ENCODE measurements around the gene LRP3.
"Not testable (repeated sequence)": the region's sequence is repeated elsewhere in the genome, so short reads cannot be mapped to it uniquely, and the experiment has no call there.

Gene LRP3

DNA sequence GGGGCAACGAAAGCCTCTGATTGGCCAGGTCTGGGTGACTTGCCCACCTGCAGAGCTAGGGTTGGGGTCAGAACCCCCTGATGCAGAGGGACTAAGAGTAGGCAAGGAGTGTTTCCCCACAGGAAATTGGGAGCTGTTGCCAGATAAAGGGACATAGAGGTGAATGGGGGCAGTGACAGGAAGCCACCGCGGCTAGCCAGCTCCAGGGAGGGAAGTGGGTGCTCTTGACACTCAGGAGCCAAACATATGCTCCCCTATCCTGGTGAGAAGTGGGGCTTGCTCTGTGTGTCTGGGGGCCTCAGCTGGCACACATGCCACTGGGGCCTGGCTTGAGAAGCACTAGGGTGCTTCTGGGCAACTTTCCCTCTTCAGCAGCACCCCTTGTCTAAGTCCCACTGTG, 36.2 kb upstream of the LRP3 start:
- no peaks in the 10 kb centered on the region for H3K9me3 ChIP-seq (ENCODE audit: insufficient read depth, low read length)
- H3K9ac ChIP-seq (ENCODE audit: insufficient read length, low read depth) = no peak overlapping the region
- TF ChIP-seq ZNF274 (IDR thresholded peaks at IDR 0.05; ENCODE audit: low read depth, low read length) = no peak
- no peak for TF ChIP-seq YY1 (IDR thresholded peaks at IDR 0.05; ENCODE audit: insufficient read depth, insufficient read length)
- TF ChIP-seq SUZ12 (IDR thresholded peaks at IDR 0.05; ENCODE audit: extremely low read depth, insufficient read depth, insufficient read length) = no peak
- no peak for DNase-seq (ENCODE audit: low read depth, low spot score)
- H3K4me1 ChIP-seq (ENCODE audit: insufficient read depth, insufficient read length) = no peaks in the 10 kb centered on the region
- no peaks in the 10 kb centered on the region for H3K27me3 ChIP-seq (ENCODE audit: insufficient read depth, insufficient read length)
- no peak overlapping the region for H3K4me3 ChIP-seq (ENCODE audit: insufficient read length, low read depth)
- H3K36me3 ChIP-seq (ENCODE audit: insufficient read depth, insufficient read length, low read length) = no peaks in the 10 kb centered on the region

DNA sequence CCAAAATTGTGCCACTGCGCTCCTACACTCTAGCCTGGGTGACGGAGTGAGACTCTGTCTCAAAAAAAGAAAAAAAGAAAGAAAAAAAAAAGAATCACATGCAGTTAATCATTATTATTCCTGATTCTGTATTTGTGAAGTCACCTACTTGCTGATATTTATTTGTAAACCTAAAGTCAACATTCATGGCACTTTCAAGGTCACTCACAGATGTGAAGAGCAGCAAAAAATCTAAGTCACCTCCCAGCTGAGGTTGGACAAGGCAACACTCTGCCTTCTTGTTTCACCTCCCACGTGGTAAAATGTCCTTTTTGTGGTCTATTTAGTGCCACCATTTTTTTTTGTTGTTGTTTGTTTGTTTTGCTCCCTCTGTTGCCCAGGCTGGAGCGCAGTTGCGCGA, 35.8 kb upstream of the LRP3 start:
- no peak for DNase-seq (ENCODE audit: low read depth, low spot score)
- TF ChIP-seq YY1 (IDR thresholded peaks at IDR 0.05; ENCODE audit: insufficient read depth, insufficient read length) (no peak), SUZ12 (IDR thresholded peaks at IDR 0.05; ENCODE audit: extremely low read depth, insufficient read depth, insufficient read length) (no peak), ZNF274 (IDR thresholded peaks at IDR 0.05; ENCODE audit: low read depth, low read length) (no peak)
- no peaks in the 10 kb centered on the region for H3K9me3 ChIP-seq (ENCODE audit: insufficient read depth, low read length)
- no peak overlapping the region for H3K4me3 ChIP-seq (ENCODE audit: insufficient read length, low read depth)
- no peaks in the 10 kb centered on the region for H3K4me1 ChIP-seq (ENCODE audit: insufficient read depth, insufficient read length)
- no peaks in the 10 kb centered on the region for H3K27me3 ChIP-seq (ENCODE audit: insufficient read depth, insufficient read length)
- no peaks in the 10 kb centered on the region for H3K36me3 ChIP-seq (ENCODE audit: insufficient read depth, insufficient read length, low read length)
- no peak overlapping the region for H3K9ac ChIP-seq (ENCODE audit: insufficient read length, low read depth)

DNA sequence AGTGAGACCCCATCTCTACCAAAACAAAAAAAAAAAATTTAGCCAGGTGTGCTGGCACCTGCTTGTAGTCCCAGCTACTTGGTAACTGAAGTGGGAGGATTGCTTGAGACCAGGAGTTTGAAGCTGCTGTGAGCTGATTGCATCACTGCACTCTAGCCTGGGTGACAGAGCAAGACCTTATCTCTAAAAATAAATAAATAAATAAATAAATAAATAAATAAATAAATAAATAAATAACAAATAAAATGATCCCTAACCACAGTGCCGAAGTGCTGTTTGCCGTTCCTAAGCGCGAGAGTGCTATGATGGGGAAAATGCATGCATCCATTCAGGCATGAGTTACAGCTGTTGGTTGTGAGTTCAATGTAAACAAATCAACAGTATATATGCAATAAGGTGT, 35.0 kb upstream of the LRP3 start:
- DNase-seq (ENCODE audit: low read depth, low spot score) = no peak
- no peak overlapping the region for H3K9ac ChIP-seq (ENCODE audit: insufficient read length, low read depth)
- no peaks in the 10 kb centered on the region for H3K27me3 ChIP-seq (ENCODE audit: insufficient read depth, insufficient read length)
- no peaks in the 10 kb centered on the region for H3K36me3 ChIP-seq (ENCODE audit: insufficient read depth, insufficient read length, low read length)
- no peaks in the 10 kb centered on the region for H3K9me3 ChIP-seq (ENCODE audit: insufficient read depth, low read length)
- no peaks in the 10 kb centered on the region for H3K4me1 ChIP-seq (ENCODE audit: insufficient read depth, insufficient read length)
- H3K4me3 ChIP-seq (ENCODE audit: insufficient read length, low read depth) = no peak overlapping the region
- TF ChIP-seq ZNF274 (IDR thresholded peaks at IDR 0.05; ENCODE audit: low read depth, low read length) = no peak
- TF ChIP-seq YY1 (IDR thresholded peaks at IDR 0.05; ENCODE audit: insufficient read depth, insufficient read length) = no peak
- TF ChIP-seq SUZ12 (IDR thresholded peaks at IDR 0.05; ENCODE audit: extremely low read depth, insufficient read depth, insufficient read length) = no peak

DNA sequence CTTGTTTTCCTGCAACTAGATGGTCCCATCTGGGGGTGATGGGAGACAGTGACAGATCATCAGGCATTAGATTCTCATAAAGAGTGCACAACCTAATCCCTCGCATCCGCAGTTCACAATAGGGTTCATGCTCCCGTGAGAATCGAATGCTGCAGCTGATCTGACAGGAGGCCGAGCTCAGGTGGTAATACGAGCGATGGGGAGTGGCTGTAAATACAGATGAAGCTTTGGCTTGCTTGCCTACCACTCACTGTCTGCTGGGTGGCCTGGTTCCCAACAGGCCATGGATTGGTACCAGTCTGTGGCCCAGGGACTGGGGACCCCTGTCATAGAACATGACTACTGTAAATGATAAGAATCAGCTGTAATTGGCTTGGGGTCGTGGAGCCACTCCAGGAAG, 34.2 kb upstream of the LRP3 start:
- Histone ChIP-seq H3K36me3 (ENCODE audit: insufficient read depth, insufficient read length, low read length) (no peaks in the 10 kb centered on the region), H3K27me3 (ENCODE audit: insufficient read depth, insufficient read length) (no peaks in the 10 kb centered on the region), H3K9me3 (ENCODE audit: insufficient read depth, low read length) (no peaks in the 10 kb centered on the region), H3K4me3 (ENCODE audit: insufficient read length, low read depth) (no peak overlapping the region), H3K9ac (ENCODE audit: insufficient read length, low read depth) (no peak overlapping the region), H3K4me1 (ENCODE audit: insufficient read depth, insufficient read length) (no peaks in the 10 kb centered on the region)
- no peak for DNase-seq (ENCODE audit: low read depth, low spot score)
- TF ChIP-seq YY1 (IDR thresholded peaks at IDR 0.05; ENCODE audit: insufficient read depth, insufficient read length) (no peak), ZNF274 (IDR thresholded peaks at IDR 0.05; ENCODE audit: low read depth, low read length) (no peak), SUZ12 (IDR thresholded peaks at IDR 0.05; ENCODE audit: extremely low read depth, insufficient read depth, insufficient read length) (no peak)

DNA sequence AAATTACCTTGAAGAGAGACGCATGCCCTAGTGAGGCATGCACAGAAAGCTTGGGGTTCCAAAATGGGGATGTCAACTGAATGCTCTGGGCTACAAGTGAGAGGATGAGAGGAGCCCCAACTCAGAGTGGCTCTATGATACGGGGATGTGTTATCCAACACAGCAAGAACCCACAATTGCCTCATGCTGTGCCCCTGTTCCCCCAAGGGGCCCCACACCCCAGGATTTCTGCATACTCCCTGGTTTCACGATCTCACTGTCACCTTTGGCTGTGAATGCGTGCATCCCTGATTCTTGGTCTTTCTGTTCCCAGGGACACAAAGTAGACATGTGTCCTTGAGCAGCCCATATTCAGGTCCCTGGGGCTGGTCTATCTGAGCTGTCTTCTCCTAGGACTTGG, 32.9 kb upstream of the LRP3 start:
- Histone ChIP-seq H3K36me3 (ENCODE audit: insufficient read depth, insufficient read length, low read length) (no peaks in the 10 kb centered on the region), H3K9ac (ENCODE audit: insufficient read length, low read depth) (no peak overlapping the region), H3K27me3 (ENCODE audit: insufficient read depth, insufficient read length) (no peaks in the 10 kb centered on the region), H3K4me1 (ENCODE audit: insufficient read depth, insufficient read length) (no peaks in the 10 kb centered on the region), H3K4me3 (ENCODE audit: insufficient read length, low read depth) (no peak overlapping the region), H3K9me3 (ENCODE audit: insufficient read depth, low read length) (no peaks in the 10 kb centered on the region)
- TF ChIP-seq SUZ12 (IDR thresholded peaks at IDR 0.05; ENCODE audit: extremely low read depth, insufficient read depth, insufficient read length) = no peak
- no peak for TF ChIP-seq ZNF274 (IDR thresholded peaks at IDR 0.05; ENCODE audit: low read depth, low read length)
- no peak for TF ChIP-seq YY1 (IDR thresholded peaks at IDR 0.05; ENCODE audit: insufficient read depth, insufficient read length)
- no peak for DNase-seq (ENCODE audit: low read depth, low spot score)

DNA sequence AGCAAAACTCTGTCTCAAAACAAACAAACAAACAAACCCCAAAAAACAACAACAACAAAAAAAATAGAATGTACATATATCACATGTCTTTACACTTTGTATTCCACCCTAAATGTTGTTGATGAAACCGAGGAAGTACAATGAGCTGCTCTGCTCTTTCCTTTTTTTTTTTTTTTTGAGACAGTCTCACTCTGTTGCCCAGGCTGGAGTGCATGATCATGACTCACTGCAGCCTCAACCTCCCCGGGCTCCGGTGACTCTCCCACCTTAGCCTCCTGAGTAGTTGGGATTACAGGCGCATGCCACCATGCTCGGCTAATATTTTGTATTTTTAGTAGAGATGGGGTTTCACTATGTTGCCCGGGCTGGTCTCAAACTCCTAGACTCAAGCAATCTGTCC, 30.6 kb upstream of the LRP3 start:
- no peaks in the 10 kb centered on the region for H3K4me1 ChIP-seq (ENCODE audit: insufficient read depth, insufficient read length)
- H3K4me3 ChIP-seq (ENCODE audit: insufficient read length, low read depth) = no peak overlapping the region
- no peaks in the 10 kb centered on the region for H3K27me3 ChIP-seq (ENCODE audit: insufficient read depth, insufficient read length)
- H3K9ac ChIP-seq (ENCODE audit: insufficient read length, low read depth) = no peak overlapping the region
- no peak for TF ChIP-seq SUZ12 (IDR thresholded peaks at IDR 0.05; ENCODE audit: extremely low read depth, insufficient read depth, insufficient read length)
- no peak for TF ChIP-seq ZNF274 (IDR thresholded peaks at IDR 0.05; ENCODE audit: low read depth, low read length)
- no peak for TF ChIP-seq YY1 (IDR thresholded peaks at IDR 0.05; ENCODE audit: insufficient read depth, insufficient read length)
- DNase-seq (ENCODE audit: low read depth, low spot score) = no peak
- no peaks in the 10 kb centered on the region for H3K9me3 ChIP-seq (ENCODE audit: insufficient read depth, low read length)
- H3K36me3 ChIP-seq (ENCODE audit: insufficient read depth, insufficient read length, low read length) = no peaks in the 10 kb centered on the region

DNA sequence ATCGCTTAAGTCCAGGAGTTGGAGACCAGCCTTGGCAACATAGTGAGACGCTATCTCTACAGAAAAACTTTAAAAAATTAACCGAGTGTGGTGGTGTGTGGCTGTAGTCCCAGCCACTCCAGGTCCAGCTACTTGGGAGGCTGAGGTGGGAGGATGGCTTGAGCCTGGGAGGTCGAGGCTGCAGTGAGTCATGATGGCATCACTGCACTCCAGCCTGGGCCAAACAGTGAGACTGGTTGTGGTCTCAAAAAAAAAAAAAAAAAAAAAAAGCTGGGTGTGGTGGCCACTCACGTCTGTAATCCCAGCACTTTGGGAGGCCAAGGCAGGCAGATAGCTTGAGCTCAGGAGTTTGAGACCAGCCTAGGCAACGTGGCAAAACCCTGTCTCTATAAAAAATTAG, 28.1 kb upstream of the LRP3 start:
- not testable (repeated sequence) for H3K36me3 ChIP-seq (ENCODE audit: insufficient read depth, insufficient read length, low read length); H3K9me3 ChIP-seq (ENCODE audit: insufficient read depth, low read length); DNase-seq (ENCODE audit: low read depth, low spot score); H3K27me3 ChIP-seq (ENCODE audit: insufficient read depth, insufficient read length); H3K4me3 ChIP-seq (ENCODE audit: insufficient read length, low read depth); H3K4me1 ChIP-seq (ENCODE audit: insufficient read depth, insufficient read length); H3K9ac ChIP-seq (ENCODE audit: insufficient read length, low read depth)

DNA sequence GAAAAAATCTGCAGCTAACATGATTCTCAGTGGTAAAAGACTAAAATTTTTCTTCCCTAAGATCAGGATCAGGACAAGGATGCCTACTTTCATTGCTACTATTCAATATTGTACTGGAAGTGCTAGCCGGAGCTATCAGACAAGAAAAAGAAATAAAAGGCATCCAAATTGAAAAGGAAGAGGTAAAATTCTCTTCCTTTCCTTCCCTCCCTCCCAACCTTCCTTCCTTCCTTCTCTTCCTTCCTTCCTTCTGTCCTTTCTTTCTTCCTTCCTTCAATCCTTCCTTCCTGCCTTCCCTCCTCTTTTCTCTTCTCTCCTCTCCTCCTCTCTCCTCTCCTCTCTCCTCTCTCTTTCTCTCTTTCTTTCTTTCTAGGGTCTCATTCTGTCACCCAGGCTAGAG, 26.7 kb upstream of the LRP3 start:
- H3K4me1 ChIP-seq (ENCODE audit: insufficient read depth, insufficient read length) = no peaks in the 10 kb centered on the region
- no peak for DNase-seq (ENCODE audit: low read depth, low spot score)
- TF ChIP-seq YY1 (IDR thresholded peaks at IDR 0.05; ENCODE audit: insufficient read depth, insufficient read length) (no peak), ZNF274 (IDR thresholded peaks at IDR 0.05; ENCODE audit: low read depth, low read length) (no peak), SUZ12 (IDR thresholded peaks at IDR 0.05; ENCODE audit: extremely low read depth, insufficient read depth, insufficient read length) (no peak)
- no peak overlapping the region for H3K9ac ChIP-seq (ENCODE audit: insufficient read length, low read depth)
- no peaks in the 10 kb centered on the region; the same call in 1 of the 2 replicates for H3K9me3 ChIP-seq (ENCODE audit: insufficient read depth, low read length)
- H3K4me3 ChIP-seq (ENCODE audit: insufficient read length, low read depth) = no peak overlapping the region
- H3K27me3 ChIP-seq (ENCODE audit: insufficient read depth, insufficient read length) = no peaks in the 10 kb centered on the region
- H3K36me3 ChIP-seq (ENCODE audit: insufficient read depth, insufficient read length, low read length) = no peaks in the 10 kb centered on the region
